ENCODE measurements around the gene PMS1.

DNA sequence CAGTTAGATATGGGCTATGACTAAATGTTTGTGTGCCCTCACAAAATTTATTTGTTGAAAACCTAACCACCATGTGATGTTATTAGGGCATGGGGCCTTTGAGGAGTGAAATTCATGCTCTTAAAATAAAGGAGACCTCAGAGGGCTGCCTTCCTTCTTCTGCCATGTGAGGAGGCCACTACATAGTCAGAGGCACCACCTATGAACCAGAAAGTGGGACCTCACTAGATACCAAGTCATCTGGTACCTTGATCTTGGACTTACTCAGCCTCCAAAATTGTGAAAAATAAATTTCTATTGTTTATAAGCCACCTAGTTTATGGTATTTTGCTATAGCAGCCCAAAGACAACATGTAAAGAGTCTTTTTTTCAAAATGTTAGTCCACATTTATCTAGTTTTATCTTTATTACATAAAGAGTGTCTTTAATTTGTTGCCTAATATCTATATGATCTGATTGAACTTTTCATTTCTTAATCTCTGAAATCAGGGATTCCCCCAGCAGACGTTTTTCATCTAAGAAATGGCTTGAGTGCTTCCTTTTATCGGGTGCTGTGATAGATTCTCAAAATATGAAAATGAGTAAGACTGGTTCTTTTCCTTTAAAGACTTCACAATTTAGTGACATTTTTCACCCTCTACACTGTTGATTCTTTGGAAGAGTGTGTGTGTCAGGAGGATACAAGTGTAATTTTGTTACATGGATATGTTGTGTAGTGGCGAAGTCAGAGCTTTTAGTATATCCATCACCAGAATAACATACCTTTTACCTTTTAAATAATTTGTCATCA is 34.2 kb downstream of the PMS1 start:
- no peak for TF ChIP-seq POLR2A (IDR thresholded peaks at IDR 0.05)
- TF ChIP-seq, protein P1, sequence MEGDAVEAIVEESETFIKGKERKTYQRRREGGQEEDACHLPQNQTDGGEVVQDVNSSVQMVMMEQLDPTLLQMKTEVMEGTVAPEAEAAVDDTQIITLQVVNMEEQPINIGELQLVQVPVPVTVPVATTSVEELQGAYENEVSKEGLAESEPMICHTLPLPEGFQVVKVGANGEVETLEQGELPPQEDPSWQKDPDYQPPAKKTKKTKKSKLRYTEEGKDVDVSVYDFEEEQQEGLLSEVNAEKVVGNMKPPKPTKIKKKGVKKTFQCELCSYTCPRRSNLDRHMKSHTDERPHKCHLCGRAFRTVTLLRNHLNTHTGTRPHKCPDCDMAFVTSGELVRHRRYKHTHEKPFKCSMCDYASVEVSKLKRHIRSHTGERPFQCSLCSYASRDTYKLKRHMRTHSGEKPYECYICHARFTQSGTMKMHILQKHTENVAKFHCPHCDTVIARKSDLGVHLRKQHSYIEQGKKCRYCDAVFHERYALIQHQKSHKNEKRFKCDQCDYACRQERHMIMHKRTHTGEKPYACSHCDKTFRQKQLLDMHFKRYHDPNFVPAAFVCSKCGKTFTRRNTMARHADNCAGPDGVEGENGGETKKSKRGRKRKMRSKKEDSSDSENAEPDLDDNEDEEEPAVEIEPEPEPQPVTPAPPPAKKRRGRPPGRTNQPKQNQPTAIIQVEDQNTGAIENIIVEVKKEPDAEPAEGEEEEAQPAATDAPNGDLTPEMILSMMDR (IDR thresholded peaks at IDR 0.05) = no peak

Data from heart left ventricle (tissue), 13 donors.